GM23248 (cell line): ENCODE data around the gene CTDP1. TPM values are rescaled to one million over a fixed set of nuclear protein-coding genes. Genes with fewer than 3 reads are reported as not detected.
A peak's percentile ranks its signal among the peaks of the same experiment; 100 is the strongest.

ENCODE experiments used
- DNase-seq: peaks from one replicate; pipeline ENCODE4 v3.0.0-alpha.2; 2015
- H2AFZ ChIP-seq: fragments of 200-600 bp; sonication (generic); 2 replicates; pipeline ENCODE4 v1.6.1; 2016; ENCODE audit warnings: antibody characterized with exemption
- H3F3A ChIP-seq: fragments of 200-600 bp; sonication (generic); 2 replicates; pipeline ENCODE4 v1.6.1; 2016; ENCODE audit warnings: mild to moderate bottlenecking, antibody characterized with exemption, mixed run types; ENCODE audit not compliant: insufficient read depth
- H3K27ac ChIP-seq: fragments of 200-600 bp; sonication (generic); 2 replicates; pipeline ENCODE4 v1.5.1; 2016; ENCODE audit warnings: mild to moderate bottlenecking
- H3K27me3 ChIP-seq: fragments of 200-600 bp; sonication (generic); replicated peaks from 2 replicates; pipeline ENCODE4 v1.6.1; 2016; ENCODE audit warnings: mild to moderate bottlenecking; ENCODE audit not compliant: insufficient read depth
- H3K36me3 ChIP-seq: fragments of 200-600 bp; sonication (generic); 2 replicates; pipeline ENCODE4 v1.6.1; 2016; ENCODE audit warnings: low read depth, mild to moderate bottlenecking
- H3K4me1 ChIP-seq: fragments of 200-600 bp; sonication (generic); 2 replicates; pipeline ENCODE4 v1.6.1; 2016; ENCODE audit warnings: mild to moderate bottlenecking; ENCODE audit not compliant: insufficient read depth
- H3K4me2 ChIP-seq: fragments of 200-600 bp; sonication (generic); one replicate; pipeline ENCODE4 v1.6.1; 2016; ENCODE audit warnings: mild to moderate bottlenecking; ENCODE audit not compliant: unreplicated experiment
- H3K4me3 ChIP-seq: fragments of 200-600 bp; sonication (generic); 2 replicates; pipeline ENCODE4 v1.5.1; 2016; ENCODE audit warnings: mild to moderate bottlenecking
- H3K79me2 ChIP-seq: fragments of 200-600 bp; sonication (generic); 2 replicates; pipeline ENCODE4 v1.6.1; 2016; ENCODE audit warnings: mild to moderate bottlenecking; ENCODE audit not compliant: insufficient read depth
- H3K9ac ChIP-seq: fragments of 200-600 bp; sonication (generic); 2 replicates; pipeline ENCODE4 v1.6.1; 2016; ENCODE audit warnings: mild to moderate bottlenecking
- H3K9me2 ChIP-seq: fragments of 200-600 bp; sonication (generic); 2 replicates; pipeline ENCODE4 v1.6.1; 2016; ENCODE audit warnings: mixed run types, mild to moderate bottlenecking, moderate library complexity; ENCODE audit not compliant: insufficient read depth
- H3K9me3 ChIP-seq: fragments of 200-600 bp; sonication (generic); one replicate; pipeline ENCODE4 v1.6.1; 2017; ENCODE audit warnings: low read depth
- H4K20me1 ChIP-seq: fragments of 200-600 bp; sonication (generic); 2 replicates; pipeline ENCODE4 v1.6.0; 2016; ENCODE audit not compliant: insufficient read depth
- EZH2 ChIP-seq: fragments of 200-600 bp; sonication (generic); IDR thresholded peaks from 2 replicates; pipeline ENCODE4 v1.6.1; 2018; ENCODE audit warnings: antibody characterized with exemption, mild to moderate bottlenecking; ENCODE audit not compliant: insufficient read depth, poor library complexity, severe bottlenecking
- EZH2phosphoT487 ChIP-seq: fragments of 200-600 bp; sonication (generic); IDR thresholded peaks from 2 replicates; pipeline ENCODE4 v1.6.1; 2018; ENCODE audit warnings: antibody characterized with exemption, moderate library complexity, mild to moderate bottlenecking, low read depth; ENCODE audit not compliant: insufficient read depth
- WGBS, 2 experiments: methylation state at CpG; one replicate each; pipeline ENCODE4 v1.1.6; 2015 to 2017; ENCODE audit warnings: low lambda C conversion rate in 2 of 2, low coverage in 1 of 2; ENCODE audit errors: missing lambda C conversion rate in 2 of 2; 5-methylcytosine and 5-hydroxymethylcytosine counted together
- in situ Hi-C: fragments of 300-500 bp; cut with MboI; formaldehyde crosslinking; loops from 2 replicates; pipeline ENCODE4 v1.15.0; 2020
- polyA plus RNA-seq: library from polyadenylated mRNA; unstranded; fragments of >200 nt; fragmentation: Nextera tagmentation; extraction: Ambion mirVana; gene quantifications from 2 replicates; pipeline ENCODE4 v1.2.1, GENCODE V29; 2016
- total RNA-seq: library from RNA; depleted of rRNA; stranded (reverse); fragments of >200 nt; shearing (Covaris generic); gene quantifications from 2 replicates; pipeline ENCODE4 v1.2.3, GENCODE V29; 2014; rRNA removed

Gene CTDP1
- total RNA-seq (21.1 and 26.0 TPM in 2 replicates), polyA plus RNA-seq (6.7 and 7.6 TPM in 2 replicates)

DNA sequence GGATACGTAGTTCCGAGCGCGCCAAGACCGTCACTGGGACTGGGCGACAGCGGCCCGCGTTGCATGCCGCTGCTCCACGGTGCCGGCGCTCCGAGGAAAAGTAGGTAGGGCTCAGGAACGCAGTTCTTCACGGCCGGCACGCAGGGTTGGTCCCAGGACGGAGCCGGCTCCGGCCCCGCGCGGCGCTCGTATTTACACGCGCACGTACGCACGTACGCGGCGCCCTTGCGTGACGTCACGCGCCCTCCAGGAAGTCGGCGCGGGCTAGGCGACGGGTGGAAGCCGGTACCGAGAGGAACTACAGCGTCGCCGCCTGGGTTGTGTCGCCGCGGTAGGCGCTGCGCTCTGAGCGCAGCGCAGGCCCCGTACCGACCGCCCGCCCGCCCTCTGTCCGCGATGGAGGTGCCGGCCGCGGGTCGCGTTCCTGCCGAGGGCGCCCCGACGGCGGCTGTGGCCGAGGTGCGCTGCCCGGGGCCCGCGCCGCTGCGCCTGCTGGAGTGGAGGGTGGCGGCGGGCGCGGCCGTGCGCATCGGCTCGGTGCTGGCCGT lies at the start of gene CTDP1:
TSS of gene CTDP1 (plus strand) at position 252 of the 548 bp plus-strand sequence. CDS start at position 397, 145 bp downstream.
- H3K27ac ChIP-seq, result peak within 1 kb of the TSS; percentile 88
- in situ Hi-C loops, result no loop called here
- DNase-seq, result peak; percentile 98
- peak within 1 kb of the TSS; percentile 96 for H3K9ac ChIP-seq
- H4K20me1 ChIP-seq, result no peaks in the 10 kb centered on the region
- 0 to 1% methylated on average over 43 to 53 of the region's 88 CpGs for WGBS, 2 experiments
- peak within 1 kb of the TSS; percentile 92 for H3K4me3 ChIP-seq
- H3K9me2 ChIP-seq, result no peaks in the 10 kb centered on the region
- H2AFZ ChIP-seq, result peak within 1 kb of the TSS; percentile 87
- peaks cover 5% of the 10 kb centered on the region for H3K4me1 ChIP-seq
- H3K9me3 ChIP-seq, result no peaks in the 10 kb centered on the region
- H3F3A ChIP-seq, result no peaks in the 10 kb centered on the region
- H3K79me2 ChIP-seq, result peaks cover 67% of the 10 kb centered on the region
- H3K4me2 ChIP-seq, result peak within 1 kb of the TSS; percentile 97
- no peaks in the 10 kb centered on the region for H3K27me3 ChIP-seq
- H3K36me3 ChIP-seq, result no peaks in the 10 kb centered on the region
- TF ChIP-seq EZH2phosphoT487 (no peak), EZH2 (no peak)

DNA sequence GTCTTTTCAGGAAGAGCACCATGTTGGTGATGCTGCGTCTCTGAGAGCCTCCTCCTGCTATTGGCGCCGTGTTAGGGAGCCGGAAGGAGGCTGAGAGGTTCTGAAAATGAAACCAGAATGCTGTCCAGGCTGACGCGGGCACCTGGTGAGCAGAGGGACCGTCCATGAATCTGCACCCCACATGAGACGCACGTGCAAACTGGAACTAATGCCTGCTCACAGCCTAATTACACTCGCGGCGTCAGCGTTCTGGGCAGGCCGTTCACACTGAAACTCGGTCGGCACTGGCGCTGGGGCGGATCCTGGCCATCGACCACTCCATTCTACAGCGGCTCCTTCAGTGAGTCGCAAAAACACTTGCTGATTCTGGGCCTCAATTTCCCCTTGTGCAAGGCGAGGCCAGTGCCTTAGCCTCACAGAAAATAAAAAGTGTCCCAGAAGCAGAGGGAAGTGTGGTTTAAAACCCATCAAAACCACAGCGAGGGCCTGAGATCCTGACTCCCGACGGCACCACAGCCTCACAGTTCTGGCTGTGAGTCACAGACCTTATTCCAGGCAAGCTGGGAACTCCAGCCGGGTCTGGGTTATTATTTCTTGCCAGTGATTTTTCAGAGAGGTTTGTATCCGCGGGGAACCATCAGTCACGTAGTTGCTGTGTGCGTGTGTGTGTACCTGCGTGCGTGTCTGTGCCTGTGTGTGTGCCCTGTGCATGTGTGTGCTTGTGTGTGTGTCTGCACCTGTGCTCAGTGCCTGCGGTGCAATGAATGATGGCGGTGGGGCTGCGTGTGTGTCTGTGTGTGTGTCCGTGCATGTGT lies 49.1 kb upstream of the CTDP1 start:
- Histone ChIP-seq H3K4me3 (no peak overlapping the region), H3K4me1 (no peaks in the 10 kb centered on the region), H3K36me3 (no peaks in the 10 kb centered on the region), H3F3A (no peaks in the 10 kb centered on the region), H3K79me2 (no peaks in the 10 kb centered on the region), H3K4me2 (no peak overlapping the region), H3K27me3 (peaks cover 20% of the 10 kb centered on the region), H3K9me2 (no peaks in the 10 kb centered on the region), H2AFZ (no peak overlapping the region), H3K9me3 (no peaks in the 10 kb centered on the region), H4K20me1 (no peaks in the 10 kb centered on the region), H3K27ac (no peak overlapping the region), H3K9ac (no peak overlapping the region)
- WGBS, 2 experiments, result 79 to 81% methylated on average over 36 of the region's 36 CpGs
- TF ChIP-seq EZH2phosphoT487 (no peak), EZH2 (no peak)
- DNase-seq, result no peak
- in situ Hi-C loops, result no loop called here

- Histone ChIP-seq H3K27ac (no peak overlapping the region), H3K9me2 (no peaks in the 10 kb centered on the region), H3K4me2 (no peak overlapping the region), H3K79me2 (no peaks in the 10 kb centered on the region), H2AFZ (no peak overlapping the region), H3K36me3 (no peaks in the 10 kb centered on the region), H3K4me1 (no peaks in the 10 kb centered on the region), H3K9ac (no peak overlapping the region), H3K9me3 (no peaks in the 10 kb centered on the region), H4K20me1 (no peaks in the 10 kb centered on the region), H3F3A (no peaks in the 10 kb centered on the region), H3K27me3 (peaks cover 14% of the 10 kb centered on the region), H3K4me3 (no peak overlapping the region)
- DNase-seq, result no peak
- in situ Hi-C loops, result no loop called here
- no peak for TF ChIP-seq EZH2phosphoT487
- no peak for TF ChIP-seq EZH2
- WGBS, 2 experiments, result 85 to 96% methylated on average over 15 to 21 of the region's 21 CpGs
These were observed 48.5 kb upstream of the CTDP1 start for GRCh38 chr18:79631096-79631507.

DNA sequence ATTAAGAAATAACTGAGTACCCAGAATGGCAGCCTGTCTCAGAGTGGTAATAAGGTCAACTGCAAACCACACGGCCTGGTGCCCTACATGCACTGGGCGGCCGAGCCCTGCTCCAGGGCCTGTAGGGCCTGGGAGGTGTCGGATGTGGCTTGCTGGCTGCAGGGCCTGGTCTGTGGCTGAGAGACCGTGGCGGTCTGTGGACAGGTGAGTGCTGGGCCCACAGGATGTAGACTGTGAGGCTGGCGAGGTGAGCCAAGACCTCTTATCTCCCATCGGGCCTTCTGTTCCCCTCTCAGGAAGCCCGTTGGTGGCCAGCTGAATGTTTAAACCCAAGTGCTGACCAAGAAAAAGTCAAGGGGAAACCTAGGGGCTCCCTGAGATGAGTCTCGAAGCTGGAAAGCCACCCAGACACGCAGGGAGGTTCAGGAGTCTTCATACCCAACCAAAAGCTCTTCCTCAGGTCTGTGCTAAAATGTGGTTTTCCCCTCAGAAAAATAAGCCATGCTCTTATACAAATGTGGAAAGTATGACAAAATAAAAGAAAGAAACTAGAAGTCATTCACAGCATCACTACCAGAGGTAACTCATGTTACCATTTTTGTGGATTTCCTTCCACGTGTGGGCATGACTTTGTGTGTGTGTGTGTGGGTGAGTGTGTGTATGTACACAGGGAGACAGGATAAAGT lies 47.7 kb upstream of the CTDP1 start:
- Histone ChIP-seq H3K9ac (no peak overlapping the region), H3F3A (no peaks in the 10 kb centered on the region), H3K36me3 (no peaks in the 10 kb centered on the region), H4K20me1 (no peaks in the 10 kb centered on the region), H3K79me2 (no peaks in the 10 kb centered on the region), H3K27me3 (peaks cover 14% of the 10 kb centered on the region; the same call in 1 of the 2 replicates), H2AFZ (no peak overlapping the region), H3K4me1 (no peaks in the 10 kb centered on the region), H3K9me2 (no peaks in the 10 kb centered on the region), H3K4me2 (no peak overlapping the region), H3K4me3 (no peak overlapping the region), H3K9me3 (no peaks in the 10 kb centered on the region), H3K27ac (no peak overlapping the region)
- DNase-seq, result no peak
- 58 to 59% methylated on average over 12 of the region's 12 CpGs for WGBS, 2 experiments
- TF ChIP-seq EZH2phosphoT487, result no peak
- no peak for TF ChIP-seq EZH2
- in situ Hi-C loops, result no loop called here
